HEK293 (cell line): Measurements from ENCODE around the gene TMEM150B.

Source experiments
- CTCF ChIA-PET: fragments of 350-600 bp; formaldehyde crosslinking; extraction: SDS; loops from one replicate; lab custom pipeline; 2021; ENCODE audit warnings: antibody characterized with exemption; lab: Yijun Ruan, JAX
- POLR2A ChIA-PET: fragments of 300-600 bp; formaldehyde crosslinking; extraction: SDS; loops from one replicate; lab custom pipeline; 2020; ENCODE audit warnings: antibody characterized with exemption, inconsistent platforms; lab: Yijun Ruan, JAX
- H3K27ac ChIP-seq: fragments of 200-500 bp; sonication (Bioruptor generic); 2 replicates; pipeline ENCODE4 v1.5.1; 2014; ENCODE audit warnings: low read depth, low read length, control low read depth, inconsistent platforms; ENCODE audit errors: extremely low read depth
- H3K36me3 ChIP-seq, 2 experiments: fragments of 200-500 bp in 1 of 2; sonication (Bioruptor generic) in 1 of 2; 1 replicate in 1 of 2; 2 replicates in 1 of 2; pipeline ENCODE4 v1.5.1; 2014 to 2017; ENCODE audit warnings: inconsistent platforms in 2 of 2, low read length in 2 of 2; ENCODE audit not compliant: control insufficient read depth in 2 of 2, insufficient read depth in 1 of 2
- H3K4me1 ChIP-seq: fragments of 200-500 bp; sonication (Bioruptor generic); 2 replicates; pipeline ENCODE4 v1.5.1; 2014; ENCODE audit warnings: mild to moderate bottlenecking, low read length, inconsistent platforms; ENCODE audit not compliant: control insufficient read depth, insufficient read depth
- H3K4me3 ChIP-seq: 2 replicates; pipeline ENCODE4 v1.5.1; 2011; ENCODE audit warnings: low read depth, mild to moderate bottlenecking, control low read depth, low read length, moderate library complexity
- H3K9me3 ChIP-seq: fragments of 200-500 bp; sonication (Bioruptor generic); 2 replicates; pipeline ENCODE4 v1.5.1; 2014; ENCODE audit warnings: low read depth, low read length, inconsistent platforms; ENCODE audit not compliant: control insufficient read depth, insufficient read depth
- EGR2 ChIP-seq: fragments of 450-650 bp; formaldehyde crosslinking; IDR thresholded peaks from 2 replicates; pipeline ENCODE4 v1.5.1; 2016; ENCODE audit warnings: low read depth, missing biosample characterization, missing genetic modification characterization
- GLI4 ChIP-seq: fragments of 450-650 bp; formaldehyde crosslinking; IDR thresholded peaks from 2 replicates; pipeline ENCODE4 v1.5.1; 2016; ENCODE audit warnings: missing biosample characterization, missing genetic modification characterization
- KLF7 ChIP-seq: fragments of 450-650 bp; formaldehyde crosslinking; IDR thresholded peaks from 2 replicates; pipeline ENCODE4 v1.5.1; 2016; ENCODE audit warnings: missing biosample characterization, missing genetic modification characterization, borderline replicate concordance
- PRDM10 ChIP-seq: fragments of 450-650 bp; formaldehyde crosslinking; IDR thresholded peaks from 2 replicates; pipeline ENCODE4 v1.5.1; 2016; ENCODE audit warnings: missing biosample characterization, missing genetic modification characterization
- RBAK ChIP-seq: fragments of 450-650 bp; formaldehyde crosslinking; IDR thresholded peaks from 2 replicates; pipeline ENCODE4 v1.5.1; 2016; ENCODE audit warnings: missing biosample characterization, missing genetic modification characterization
- SETDB1 ChIP-seq: IDR thresholded peaks from one replicate; pipeline ENCODE4 v1.6.1; 2017; ENCODE audit warnings: mild to moderate bottlenecking, low read length, moderate library complexity, mixed read lengths; ENCODE audit not compliant: insufficient read length
- TCF7L2 ChIP-seq: IDR thresholded peaks from 2 replicates; pipeline ENCODE4 v1.6.1; 2011; ENCODE audit warnings: low read depth, mild to moderate bottlenecking, inconsistent platforms, low read length, moderate library complexity, borderline replicate concordance
- WT1 ChIP-seq: fragments of 450-650 bp; formaldehyde crosslinking; IDR thresholded peaks from 2 replicates; pipeline ENCODE4 v1.5.1; 2016; ENCODE audit warnings: missing biosample characterization, missing genetic modification characterization
- YY1 ChIP-seq: fragments of 450-650 bp; formaldehyde crosslinking; IDR thresholded peaks from 2 replicates; pipeline ENCODE4 v1.5.1; 2018; ENCODE audit warnings: missing biosample characterization, missing genetic modification characterization
- YY2 ChIP-seq: fragments of 450-650 bp; formaldehyde crosslinking; IDR thresholded peaks from 2 replicates; pipeline ENCODE4 v1.5.1; 2016; ENCODE audit warnings: missing biosample characterization, missing genetic modification characterization
- ZBTB48 ChIP-seq: fragments of 450-650 bp; formaldehyde crosslinking; IDR thresholded peaks from 2 replicates; pipeline ENCODE4 v1.5.1; 2016; ENCODE audit warnings: missing biosample characterization, missing genetic modification characterization
- ZFHX2 ChIP-seq: fragments of 450-650 bp; formaldehyde crosslinking; conservative IDR thresholded peaks from 2 replicates; pipeline ENCODE4 v1.5.1; 2016; ENCODE audit warnings: missing biosample characterization, missing genetic modification characterization
- ZNF132 ChIP-seq: fragments of 450-650 bp; formaldehyde crosslinking; IDR thresholded peaks from 2 replicates; pipeline ENCODE4 v1.5.1; 2017; ENCODE audit warnings: missing biosample characterization, missing genetic modification characterization, borderline replicate concordance
- ZNF146 ChIP-seq: fragments of 450-650 bp; formaldehyde crosslinking; IDR thresholded peaks from 2 replicates; pipeline ENCODE4 v1.5.1; 2016; ENCODE audit warnings: missing biosample characterization, missing genetic modification characterization
- ZNF221 ChIP-seq: fragments of 450-650 bp; formaldehyde crosslinking; IDR thresholded peaks from 2 replicates; pipeline ENCODE4 v1.5.1; 2017; ENCODE audit warnings: missing biosample characterization, missing genetic modification characterization, borderline replicate concordance
- ZNF324 ChIP-seq: fragments of 450-650 bp; formaldehyde crosslinking; IDR thresholded peaks from 2 replicates; pipeline ENCODE4 v1.5.1; 2016; ENCODE audit warnings: missing biosample characterization, missing genetic modification characterization
- ZNF449 ChIP-seq: fragments of 450-650 bp; formaldehyde crosslinking; IDR thresholded peaks from 2 replicates; pipeline ENCODE4 v1.5.1; 2017; ENCODE audit warnings: missing biosample characterization, mild to moderate bottlenecking, missing genetic modification characterization, moderate library complexity
- ZNF529 ChIP-seq: fragments of 450-650 bp; formaldehyde crosslinking; IDR thresholded peaks from 2 replicates; pipeline ENCODE4 v1.5.1; 2017; ENCODE audit warnings: missing genetic modification characterization, missing biosample characterization; ENCODE audit not compliant: insufficient replicate concordance
- ZNF560 ChIP-seq: fragments of 450-650 bp; formaldehyde crosslinking; IDR thresholded peaks from 2 replicates; pipeline ENCODE4 v1.5.1; 2017; ENCODE audit warnings: missing biosample characterization, missing genetic modification characterization, borderline replicate concordance
- ZNF571 ChIP-seq: fragments of 450-650 bp; formaldehyde crosslinking; IDR thresholded peaks from 2 replicates; pipeline ENCODE4 v1.5.0; 2017; ENCODE audit warnings: missing biosample characterization, missing genetic modification characterization
- ZNF621 ChIP-seq: fragments of 450-650 bp; formaldehyde crosslinking; IDR thresholded peaks from 2 replicates; pipeline ENCODE4 v1.5.1; 2017; ENCODE audit warnings: missing biosample characterization, missing genetic modification characterization
- ZNF701 ChIP-seq: fragments of 450-650 bp; formaldehyde crosslinking; IDR thresholded peaks from 2 replicates; pipeline ENCODE4 v1.5.1; 2016; ENCODE audit warnings: missing biosample characterization, missing genetic modification characterization
- ZNF747 ChIP-seq: fragments of 450-650 bp; formaldehyde crosslinking; IDR thresholded peaks from 2 replicates; pipeline ENCODE4 v1.5.1; 2016; ENCODE audit warnings: missing biosample characterization, missing genetic modification characterization
- ZNF776 ChIP-seq: fragments of 450-650 bp; formaldehyde crosslinking; IDR thresholded peaks from 2 replicates; pipeline ENCODE4 v1.5.0; 2017; ENCODE audit warnings: missing biosample characterization, missing genetic modification characterization, borderline replicate concordance
- ZNF777 ChIP-seq: fragments of 450-650 bp; formaldehyde crosslinking; IDR thresholded peaks from 2 replicates; pipeline ENCODE4 v1.5.1; 2017; ENCODE audit warnings: missing biosample characterization, missing genetic modification characterization, borderline replicate concordance
- ZNF791 ChIP-seq: fragments of 450-650 bp; formaldehyde crosslinking; IDR thresholded peaks from 2 replicates; pipeline ENCODE4 v1.5.1; 2016; ENCODE audit warnings: missing biosample characterization, missing genetic modification characterization

Gene TMEM150B

GRCh38 chr19:55270172-55270942 is 54.8 kb downstream of the TMEM150B start:
- TF ChIP-seq ZBTB48 (tag by site-specific recombination) (no peak), ZNF132 (tag by site-specific recombination) (no peak), RBAK (no peak), ZNF449 (tag by site-specific recombination) (no peak), ZFHX2 (tag by site-specific recombination) (peak; percentile 56), ZNF776 (tag by site-specific recombination) (no peak), ZNF791 (tag by site-specific recombination) (no peak), PRDM10 (tag by site-specific recombination) (no peak), ZNF529 (no peak), ZNF324 (no peak), ZNF146 (tag by site-specific recombination) (no peak), WT1 (tag by site-specific recombination) (no peak), ZNF747 (tag by site-specific recombination) (no peak), GLI4 (tag by site-specific recombination) (no peak), TCF7L2 (no peak), KLF7 (no peak), ZNF560 (no peak), ZNF777 (tag by site-specific recombination) (0 out of 2 replicates have a peak, but pooled peaks have one; percentile 12), ZNF621 (tag by site-specific recombination) (no peak), SETDB1 (no peak), YY1 (tag by site-specific recombination) (no peak), ZNF571 (tag by site-specific recombination) (no peak), ZNF701 (tag by site-specific recombination) (no peak), YY2 (tag by site-specific recombination) (no peak), EGR2 (peak; percentile 50), ZNF221 (tag by site-specific recombination) (no peak)
- ChIA-PET CTCF (interaction anchor here (0.5 to 1.9 kb wide), 3 partner anchors 8 to 141 kb away, joined by 3 to 5 read pairs (median 5); no protein-coding TSS in a partner anchor), POLR2A (interaction anchor here (1.1 to 2.1 kb wide), 2 partner anchors 10 to 11 kb away, joined by 4 to 14 read pairs; partner anchors contain the start of genes HSPBP1 and PPP6R1)
- Histone ChIP-seq H3K36me3 (peaks cover 5 to 51% of the 10 kb centered on the region in 2 experiments; a peak in 2 of 3 replicates), H3K4me1 (no peaks in the 10 kb centered on the region), H3K9me3 (no peaks in the 10 kb centered on the region), H3K27ac (no peak overlapping the region), H3K4me3 (no peak overlapping the region)
